GM12891 (cell line): ENCODE results near the gene ATP6V1G2.
"Not testable (repeated sequence)": the region's sequence is repeated elsewhere in the genome, so short reads cannot be mapped to it uniquely, and the experiment has no call there.

ENCODE experiments used
- DNase-seq: peaks from one replicate; pipeline ENCODE4 v3.0.0; 2011; ENCODE audit warnings: low spot score; ENCODE audit not compliant: insufficient read length
- FAIRE-seq: peaks from 2 replicates; lab custom pipeline; 2011; peaks lifted over from hg19 to GRCh38; lab: Jason Lieb, UNC
- PAX5 ChIP-seq: IDR thresholded peaks from 2 replicates; pipeline ENCODE4 v1.6.1; 2011; ENCODE audit warnings: low read length, moderate library complexity, mild to moderate bottlenecking; ENCODE audit not compliant: insufficient read depth, severe bottlenecking
- POLR2A ChIP-seq: IDR thresholded peaks from 2 replicates; pipeline ENCODE4 v1.6.1; 2011; ENCODE audit warnings: low read depth, low read length, control low read depth
- POLR2AphosphoS5 ChIP-seq: IDR thresholded peaks from 2 replicates; pipeline ENCODE4 v1.6.1; 2011; ENCODE audit warnings: low read depth, low read length, control low read depth
- POU2F2 ChIP-seq: IDR thresholded peaks from 2 replicates; pipeline ENCODE4 v1.6.1; 2011; ENCODE audit warnings: low read depth, mild to moderate bottlenecking, control low read depth, low read length, moderate library complexity
- SPI1 ChIP-seq: IDR thresholded peaks from 2 replicates; pipeline ENCODE4 v1.6.1; 2011; ENCODE audit warnings: low read depth, low read length, control low read depth
- TAF1 ChIP-seq: IDR thresholded peaks from 2 replicates; pipeline ENCODE4 v1.6.1; 2011; ENCODE audit warnings: low read depth, low read length, control low read depth

The ATP6V1G2 gene

GRCh38 chr6:31502586-31502985 is 43.8 kb downstream of the ATP6V1G2 start:
- TF ChIP-seq TAF1 = no peak
- TF ChIP-seq SPI1 = no peak
- TF ChIP-seq POLR2AphosphoS5 = no peak
- no peak for TF ChIP-seq POLR2A
- no peak for TF ChIP-seq PAX5
- TF ChIP-seq POU2F2 = no peak
- DNase-seq (no peak), FAIRE-seq (no peak)

DNA sequence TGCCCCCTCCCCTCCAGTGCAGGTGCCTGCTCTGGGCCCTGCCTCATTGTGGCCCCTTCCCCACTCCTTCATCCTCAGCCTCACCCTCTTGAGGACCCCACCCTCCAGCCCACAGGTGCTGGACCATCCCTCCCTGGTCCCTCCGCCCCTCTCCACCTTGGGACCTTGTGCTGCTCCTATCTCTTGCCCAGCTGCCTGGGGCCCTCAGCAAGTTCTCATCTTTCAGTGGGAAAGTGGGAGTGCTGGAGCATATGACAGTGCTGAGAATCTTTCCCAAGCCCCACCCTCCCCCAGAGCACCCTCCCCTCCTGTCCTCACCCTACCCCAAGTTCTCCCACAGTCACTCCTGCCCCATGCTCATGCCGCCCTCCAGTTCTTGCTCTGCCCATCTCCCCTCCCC is 46.8 kb downstream of the ATP6V1G2 start:
- DNase-seq, FAIRE-seq: not testable (repeated sequence)

DNA sequence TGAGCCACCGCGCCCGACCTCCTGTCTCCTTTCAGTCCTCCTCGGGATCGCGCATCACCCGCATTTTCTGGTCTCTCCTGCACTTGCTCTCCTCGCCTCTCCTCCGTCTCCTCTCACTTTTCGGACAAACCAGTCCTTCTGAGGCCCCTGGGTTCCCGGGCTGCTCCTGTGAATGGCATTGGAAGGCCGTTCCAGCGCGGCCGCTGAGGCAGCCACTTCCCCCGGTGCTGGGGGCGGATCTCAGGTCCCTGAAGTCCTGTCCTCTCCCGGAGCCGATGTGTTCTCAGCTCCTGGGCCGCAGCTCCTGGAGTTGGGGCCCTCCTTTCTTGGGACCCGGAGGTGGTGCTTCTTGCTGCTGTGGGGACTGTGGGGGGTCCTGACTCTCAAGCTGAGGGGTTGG is 47.7 kb downstream of the ATP6V1G2 start:
- no peak for DNase-seq
- FAIRE-seq = no peak
- TF ChIP-seq POLR2AphosphoS5 (no peak), SPI1 (no peak), PAX5 (no peak), TAF1 (no peak), POLR2A (no peak), POU2F2 (no peak)

- 0 out of 2 replicates have a peak, but pooled peaks have one; percentile 34 for TF ChIP-seq POLR2A
- TF ChIP-seq POU2F2 = no peak
- FAIRE-seq (peak; percentile 80), DNase-seq (peak; percentile 69)
Measured at GRCh38 chr6:31497531-31498476, 48.6 kb downstream of the ATP6V1G2 start, which contains the start of gene MICB. Gene MICB (plus strand): TSS chr6:31498145. CDS start chr6:31498194, 49 bp downstream.

- DNase-seq = not testable (repeated sequence)
- peak; percentile 84 for FAIRE-seq
Measured at GRCh38 chr6:31496826-31497225, 49.6 kb downstream of the ATP6V1G2 start.

DNA sequence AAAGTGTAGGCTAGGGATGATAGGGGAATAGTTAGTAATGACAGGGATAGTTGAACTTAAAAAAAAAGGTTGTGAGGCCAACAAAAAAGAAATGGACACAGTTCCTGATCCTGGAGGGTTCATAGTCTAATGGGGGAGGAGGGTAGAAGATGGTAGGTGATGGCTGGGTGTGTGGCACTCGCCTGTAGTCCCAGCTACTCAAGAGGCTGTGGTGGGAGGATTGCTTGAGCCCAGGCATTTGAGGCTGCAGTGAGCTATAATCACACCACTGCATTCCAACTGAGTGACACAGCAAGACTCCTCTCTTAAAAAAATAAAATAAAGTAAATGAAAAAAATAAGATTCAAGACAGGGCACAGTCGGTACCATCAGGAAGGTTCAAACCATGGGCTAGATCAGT is 50.8 kb downstream of the ATP6V1G2 start:
- TF ChIP-seq SPI1 (no peak), POLR2AphosphoS5 (no peak), TAF1 (no peak), PAX5 (no peak), POLR2A (no peak), POU2F2 (no peak)
- FAIRE-seq (no peak), DNase-seq (no peak)
